Activated T-cell treated with anti-CD3 and anti-CD28 coated beads for 1 hour (primary cell): ENCODE data around the gene PLXNA2.

Experiments used
- DNase-seq: peaks from one replicate; pipeline ENCODE4 v3.0.0-alpha.2; 2020; ENCODE audit warnings: low read depth

The PLXNA2 gene

DNA sequence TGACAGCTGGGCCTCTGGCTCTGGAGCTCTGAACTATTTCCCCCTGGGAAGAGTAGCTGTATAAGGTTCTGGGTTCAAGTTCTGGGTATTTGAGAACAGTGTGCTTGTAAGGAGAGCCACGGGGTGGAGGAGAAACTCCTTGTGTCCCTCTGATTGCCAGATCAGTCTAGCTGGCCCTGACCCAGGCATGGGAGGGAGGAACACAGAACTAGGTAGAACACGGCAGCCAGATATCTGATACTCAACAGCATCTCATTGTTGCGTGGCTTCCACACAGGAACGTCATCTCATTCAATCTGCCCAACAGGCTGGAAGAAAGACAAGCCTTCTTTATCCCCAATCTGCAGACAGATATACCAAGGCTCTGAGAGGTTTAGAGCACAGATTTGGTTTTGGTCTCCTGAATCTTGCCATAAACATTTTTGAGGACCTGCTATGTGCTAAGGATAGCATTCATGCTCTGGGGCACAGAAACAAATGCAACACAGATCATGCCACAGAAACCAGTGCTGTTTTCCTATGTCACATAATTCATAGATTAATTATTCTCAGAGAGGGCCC lies 83.8 kb downstream of the PLXNA2 start:
- no peak for DNase-seq

DNA sequence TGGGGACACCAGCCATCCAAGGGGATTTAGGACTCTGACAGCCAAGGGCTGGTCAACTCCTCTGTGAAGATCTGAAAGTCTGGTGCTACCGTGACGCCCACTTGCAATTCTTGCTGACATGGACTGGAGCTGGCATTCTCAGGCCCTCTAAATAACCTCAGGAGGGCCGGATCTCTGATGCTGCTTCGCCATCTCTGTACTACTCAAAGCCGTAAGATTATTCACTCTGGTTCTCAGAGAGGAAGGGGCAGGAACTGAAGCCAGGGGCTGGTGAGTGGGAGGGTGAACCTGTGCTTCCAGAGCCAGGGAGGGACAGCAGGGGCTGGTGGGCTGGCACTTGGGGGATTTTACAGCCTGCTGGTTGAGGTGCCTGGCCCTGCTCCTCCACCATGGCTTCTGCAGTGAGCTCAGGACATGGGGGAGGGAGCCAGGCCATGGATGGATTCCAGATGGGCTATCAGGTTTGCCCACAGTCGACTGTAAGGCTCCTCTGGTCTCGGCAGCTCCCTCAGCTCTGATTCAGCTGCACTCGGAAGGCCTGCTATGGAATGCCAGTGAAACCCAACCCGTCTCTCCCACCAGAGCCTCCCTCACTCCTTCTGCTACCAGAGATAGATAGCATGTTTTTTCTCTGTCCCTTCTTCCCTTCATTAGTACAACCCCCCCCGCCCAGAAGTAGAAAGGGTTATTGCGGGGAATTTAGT lies 84.5 kb downstream of the PLXNA2 start:
- no peak for DNase-seq

DNA sequence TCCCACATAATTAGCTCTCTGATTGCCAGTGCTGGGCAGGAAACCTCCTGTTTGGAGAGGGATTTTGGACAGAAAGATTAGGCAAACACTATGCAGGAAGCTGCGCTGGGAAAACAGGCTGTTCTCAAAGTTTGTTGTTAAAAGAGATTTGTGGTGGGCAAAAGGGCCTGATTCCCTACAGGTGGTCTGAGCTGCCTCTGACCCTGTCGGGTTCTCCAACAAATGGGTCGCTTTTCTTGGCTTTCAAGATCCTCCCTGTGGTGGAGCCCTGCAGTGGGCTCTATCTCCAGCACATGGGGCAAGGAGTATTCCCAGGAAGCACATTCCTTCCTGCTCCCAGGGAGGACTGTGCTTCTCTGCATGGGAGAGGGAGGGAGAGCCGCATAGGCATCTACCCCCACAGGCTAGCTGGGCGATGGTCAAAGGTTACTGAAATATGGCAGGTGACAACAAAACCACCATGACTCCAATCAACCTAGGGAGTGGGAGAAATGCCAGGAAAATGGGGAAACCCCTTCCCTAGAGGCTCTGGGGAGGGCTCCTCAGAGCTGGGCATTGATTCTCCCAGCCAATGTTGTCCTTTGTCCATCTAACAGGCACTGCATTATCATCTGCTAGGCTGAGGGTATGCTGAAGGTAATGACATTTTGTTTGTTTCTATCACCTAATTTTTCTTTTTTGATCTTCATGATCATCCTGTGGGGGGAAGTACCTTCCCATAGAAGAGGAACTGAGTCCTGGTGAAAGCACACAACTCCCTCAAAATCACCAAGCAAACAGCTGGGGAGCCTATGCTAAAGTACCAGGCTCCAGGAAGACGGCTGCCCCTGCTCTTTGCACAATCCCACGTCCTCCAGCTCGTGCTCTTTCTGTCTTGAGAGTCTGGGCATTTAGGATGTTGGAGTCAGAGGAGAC lies 85.3 kb downstream of the PLXNA2 start:
- DNase-seq: no peak

- no peak for DNase-seq
These were observed 86.4 kb downstream of the PLXNA2 start for GRCh38 chr1:208157769-208158168.

GRCh38 chr1:208156741-208157140 lies 87.4 kb downstream of the PLXNA2 start:
- no peak for DNase-seq

DNA sequence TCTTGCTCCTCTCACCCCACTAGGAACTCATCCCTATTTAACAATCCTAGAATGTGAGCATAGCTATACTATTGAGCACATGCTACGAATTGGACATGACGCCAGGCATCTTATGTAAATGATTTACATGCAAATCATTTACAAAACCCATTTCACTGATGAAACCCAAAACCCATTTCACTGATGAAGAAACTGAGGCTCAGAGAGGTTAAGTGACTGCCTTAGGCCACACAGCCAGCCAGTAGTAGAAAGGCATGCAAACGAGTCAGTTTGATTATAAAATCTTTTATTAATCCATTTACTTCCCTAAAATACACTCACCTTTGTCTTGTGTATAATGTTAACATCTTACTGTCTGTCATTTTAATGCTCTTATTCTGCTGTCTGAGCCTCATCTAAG lies 87.9 kb downstream of the PLXNA2 start:
- DNase-seq: no peak

GRCh38 chr1:208154679-208155642 lies 89.2 kb downstream of the PLXNA2 start:
- DNase-seq: no peak

DNA sequence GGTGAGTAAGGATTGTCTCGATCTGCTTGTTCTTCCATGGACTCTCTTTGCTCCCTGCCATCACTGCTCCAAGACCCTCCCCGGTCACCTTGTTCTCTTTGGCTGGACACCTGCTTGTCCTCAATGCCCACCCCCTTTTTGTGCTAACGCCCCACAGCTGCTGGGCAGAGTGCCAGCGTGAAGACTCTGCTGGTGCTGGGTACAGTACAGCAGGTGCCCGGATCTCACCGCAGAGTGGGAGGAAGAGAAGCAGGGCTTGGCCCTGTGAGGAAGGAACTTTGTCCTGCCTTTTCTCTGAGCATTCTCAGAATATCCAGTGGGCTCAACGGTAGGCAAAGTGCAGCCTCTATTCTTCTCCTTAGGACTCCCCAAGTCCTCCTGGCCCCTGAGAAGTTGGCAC lies 90.1 kb downstream of the PLXNA2 start:
- no peak for DNase-seq

GRCh38 chr1:208153386-208153785 lies 90.8 kb downstream of the PLXNA2 start:
- no peak for DNase-seq

DNA sequence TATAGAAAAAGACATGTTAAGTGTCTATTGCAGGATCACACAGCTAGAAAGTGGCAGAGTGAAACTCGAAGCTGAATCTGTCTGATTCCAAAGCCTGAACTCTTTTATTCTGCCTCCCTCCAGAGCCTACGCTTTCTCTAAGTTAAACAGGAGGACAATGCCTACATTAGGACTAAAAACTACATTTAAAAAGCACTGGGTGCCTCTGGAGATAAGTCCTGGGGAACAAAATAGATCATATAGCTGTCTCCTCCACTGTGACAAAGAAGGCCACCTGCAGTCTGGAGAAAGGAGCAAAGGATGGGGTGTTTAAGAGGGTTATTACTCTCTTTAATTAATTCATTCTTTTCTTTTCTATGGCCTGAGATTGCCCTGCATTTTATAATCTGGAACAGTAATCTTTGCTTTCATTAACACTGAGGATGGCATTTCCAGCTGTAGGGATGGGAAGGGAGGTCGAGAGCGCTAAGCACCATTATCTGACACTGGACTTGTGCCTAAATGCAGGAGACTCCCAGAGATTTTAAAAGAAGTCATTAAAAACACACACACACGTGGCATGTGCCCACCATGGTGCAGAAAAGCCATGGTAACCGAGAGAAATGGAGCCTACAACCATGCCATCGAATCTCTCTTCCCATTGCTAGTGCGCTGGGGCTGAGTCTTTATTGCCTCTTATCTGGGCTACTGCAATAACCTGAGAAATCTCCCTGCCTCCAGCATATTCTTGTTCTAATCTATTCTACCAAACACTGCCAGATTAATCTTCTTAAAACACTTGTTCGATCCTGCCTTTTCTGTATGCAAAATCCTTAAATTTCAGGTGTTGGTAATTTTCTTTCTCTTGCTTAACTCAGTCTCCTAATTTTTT lies 92.2 kb downstream of the PLXNA2 start:
- no peak for DNase-seq

- DNase-seq: no peak
These were observed 93.2 kb downstream of the PLXNA2 start for GRCh38 chr1:208150833-208151458.

GRCh38 chr1:208149776-208150514 lies 94.2 kb downstream of the PLXNA2 start:
- DNase-seq: no peak

- DNase-seq: no peak
These were observed 95.0 kb downstream of the PLXNA2 start for GRCh38 chr1:208149213-208149612.

DNA sequence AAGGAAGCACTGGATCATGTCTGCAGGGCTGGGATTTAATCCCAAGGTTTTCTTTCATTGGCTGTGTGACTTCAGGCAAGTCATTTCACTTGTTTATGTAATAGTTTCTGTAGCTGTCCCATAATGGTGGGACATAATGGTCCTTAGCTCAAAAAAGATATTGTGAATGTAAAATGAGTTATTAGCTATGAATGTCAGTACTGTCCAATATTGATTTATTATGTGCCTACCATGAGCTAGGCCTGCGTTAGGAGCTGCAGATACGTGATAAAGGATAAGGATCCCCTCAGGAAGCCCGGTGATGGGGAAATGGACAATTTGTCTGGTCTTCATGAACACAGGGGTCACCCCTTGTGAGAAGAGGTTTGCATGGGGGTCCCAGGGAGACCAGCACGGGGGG lies 95.8 kb downstream of the PLXNA2 start:
- no peak for DNase-seq

GRCh38 chr1:208146650-208147049 lies 97.5 kb downstream of the PLXNA2 start:
- DNase-seq: no peak

DNA sequence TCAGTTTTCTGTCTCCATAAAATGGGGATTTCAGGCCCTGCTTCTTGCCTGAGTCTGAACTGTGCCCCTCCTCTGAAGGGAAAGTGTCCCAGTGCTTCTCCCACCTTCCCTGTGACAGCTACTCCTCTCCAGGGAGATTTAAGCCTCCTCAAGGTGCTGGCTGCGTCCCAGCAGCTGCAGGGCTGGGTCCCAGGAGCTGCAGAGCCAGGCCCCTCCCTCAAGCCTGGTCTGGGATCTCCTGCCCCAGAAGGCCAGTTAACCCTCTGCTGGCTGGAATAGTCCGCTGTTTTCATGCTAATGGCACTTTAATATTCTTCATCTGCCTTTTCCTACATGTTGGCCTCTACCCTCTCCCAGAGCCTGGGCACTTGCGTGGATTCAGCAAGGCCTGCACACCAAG lies 99.0 kb downstream of the PLXNA2 start:
- no peak for DNase-seq

GRCh38 chr1:208142590-208143382 lies 101.4 kb downstream of the PLXNA2 start:
- DNase-seq: no peak

DNA sequence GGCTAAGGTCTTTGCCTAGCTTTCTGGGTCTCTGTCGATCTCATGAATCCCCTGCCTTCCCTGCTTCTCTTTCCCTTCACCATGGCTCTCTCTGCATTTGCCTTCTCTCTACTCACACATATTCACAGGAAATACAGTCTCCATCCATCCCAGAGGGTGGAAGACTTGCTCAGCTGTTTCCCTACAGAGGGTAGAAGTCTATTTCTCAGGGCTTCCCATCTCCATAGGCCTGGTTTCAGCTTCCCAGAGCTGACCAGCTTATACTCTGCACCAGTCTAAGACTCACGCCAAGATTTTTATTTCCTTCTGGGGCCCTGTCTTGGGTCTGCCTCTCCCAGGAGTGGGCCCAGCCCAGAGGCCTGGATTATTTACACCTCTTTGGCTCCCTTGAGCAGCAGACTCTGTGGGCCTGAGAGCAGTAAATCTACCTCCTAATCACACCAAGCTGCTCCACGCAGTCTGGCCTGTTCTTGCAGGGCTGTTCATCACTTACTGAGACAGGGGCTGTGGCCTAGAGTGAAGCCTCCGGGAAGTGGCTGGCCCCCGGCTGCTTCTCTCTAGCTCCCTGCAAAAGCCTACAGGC lies 102.5 kb downstream of the PLXNA2 start:
- DNase-seq: no peak
